ENCODE results near the gene PPP1R12B. TPM values are rescaled to one million over a fixed set of nuclear protein-coding genes. Genes with fewer than 3 reads are reported as not detected.
"Not testable (repeated sequence)": the region's sequence is repeated elsewhere in the genome, so short reads cannot be mapped to it uniquely, and the experiment has no call there.

Gene PPP1R12B
- total RNA-seq, 2 experiments from 2014 or later, result 5.8 to 10.0 TPM

GRCh38 chr1:202638019-202638700, 289.7 kb downstream of the PPP1R12B start:
- no peak overlapping the region for H3K4me3 Mint-ChIP-seq
- H3K36me3 Mint-ChIP-seq, result no peaks in the 10 kb centered on the region
- H3K9me3 Mint-ChIP-seq, result no peaks in the 10 kb centered on the region
- H3K4me1 Mint-ChIP-seq, result peaks cover 5% of the 10 kb centered on the region
- H3K27ac Mint-ChIP-seq, result no peak overlapping the region
- peaks cover 79% of the 10 kb centered on the region for H3K27me3 Mint-ChIP-seq
- DNase-seq, result no peak

- H3K4me3 Mint-ChIP-seq, H3K9me3 Mint-ChIP-seq, H3K4me1 Mint-ChIP-seq, H3K27ac Mint-ChIP-seq, H3K36me3 Mint-ChIP-seq, DNase-seq: not testable (repeated sequence)
- H3K27me3 Mint-ChIP-seq, result peaks cover 85% of the 10 kb centered on the region
These were observed 290.3 kb downstream of the PPP1R12B start for GRCh38 chr1:202638701-202639305.

- Mint-ChIP-seq H3K4me3 (no peak overlapping the region), H3K36me3 (no peaks in the 10 kb centered on the region), H3K9me3 (no peaks in the 10 kb centered on the region), H3K27me3 (peaks cover 85% of the 10 kb centered on the region), H3K27ac (no peak overlapping the region), H3K4me1 (peaks cover 12% of the 10 kb centered on the region)
- no peak for DNase-seq
These were observed 291.0 kb downstream of the PPP1R12B start for GRCh38 chr1:202639500-202639899.

GRCh38 chr1:202642212-202642611, 293.7 kb downstream of the PPP1R12B start:
- no peak for DNase-seq
- H3K27me3 Mint-ChIP-seq, result peaks cover 87% of the 10 kb centered on the region
- H3K4me3 Mint-ChIP-seq, result no peak overlapping the region
- H3K4me1 Mint-ChIP-seq, result peaks cover 14% of the 10 kb centered on the region
- H3K9me3 Mint-ChIP-seq, result no peaks in the 10 kb centered on the region
- no peaks in the 10 kb centered on the region for H3K36me3 Mint-ChIP-seq
- no peak overlapping the region for H3K27ac Mint-ChIP-seq

Other genes starting within 250 kb of the PPP1R12B start
- gene GPR37L1, start 225.8 kb upstream of the PPP1R12B start, total RNA-seq, result not detected
- 10 to 100 TPM; 23.4 to 27.8 TPM for gene ARL8A, start 204.0 kb upstream of the PPP1R12B start, total RNA-seq
- gene PTPN7, start 188.1 kb upstream of the PPP1R12B start, total RNA-seq, result 100 to 1,000 TPM; 317 to 329 TPM
- under 1 TPM; 0.06 to 0.22 TPM for gene LGR6, start 154.9 kb upstream of the PPP1R12B start, total RNA-seq
- 10 to 100 TPM; 93.2 to 94.3 TPM for gene UBE2T, start 6.8 kb upstream of the PPP1R12B start, total RNA-seq

All from activated naive CD8-positive, alpha-beta T cell treated with anti-CD3 and anti-CD28 coated beads for 36 hours (primary cell).